Ishikawa (cell line): ENCODE results near the gene SMYD3.

Experiments
- CEBPB ChIP-seq: IDR thresholded peaks from 2 replicates; pipeline ENCODE4 v1.6.1; 2012
- CREB1 ChIP-seq: IDR thresholded peaks from 2 replicates; pipeline ENCODE4 v1.6.1; 2012; ENCODE audit warnings: low read depth
- EGR1 ChIP-seq: IDR thresholded peaks from 2 replicates; pipeline ENCODE4 v1.6.1; 2012
- EP300 ChIP-seq: IDR thresholded peaks from 2 replicates; pipeline ENCODE4 v1.6.1; 2012; ENCODE audit warnings: borderline replicate concordance
- FOXM1 ChIP-seq: IDR thresholded peaks from 2 replicates; pipeline ENCODE4 v1.6.1; 2012; ENCODE audit warnings: low read depth, borderline replicate concordance
- MAX ChIP-seq: IDR thresholded peaks from 2 replicates; pipeline ENCODE4 v1.6.1; 2012
- NFIC ChIP-seq: IDR thresholded peaks from 2 replicates; pipeline ENCODE4 v1.6.1; 2012
- RAD21 ChIP-seq: IDR thresholded peaks from 2 replicates; pipeline ENCODE4 v1.6.1; 2012; ENCODE audit warnings: low read depth
- TAF1 ChIP-seq: IDR thresholded peaks from 2 replicates; pipeline ENCODE4 v1.6.1; 2012; ENCODE audit warnings: low read depth, mild to moderate bottlenecking
- TCF12 ChIP-seq: IDR thresholded peaks from 2 replicates; pipeline ENCODE4 v1.6.1; 2012; ENCODE audit warnings: low read depth
- TEAD4 ChIP-seq: IDR thresholded peaks from 2 replicates; pipeline ENCODE4 v1.6.1; 2012
- YY1 ChIP-seq: IDR thresholded peaks from 2 replicates; pipeline ENCODE4 v1.6.1; 2012; ENCODE audit warnings: low read depth
- ZBTB7A ChIP-seq: IDR thresholded peaks from 2 replicates; pipeline ENCODE4 v1.6.1; 2012; ENCODE audit warnings: low read depth
- TF ChIP-seq, protein P1 (sequence below): IDR thresholded peaks from 2 replicates; pipeline ENCODE4 v1.6.1; 2012; ENCODE audit warnings: low read depth, mild to moderate bottlenecking
- TF ChIP-seq, protein P2 (sequence below): IDR thresholded peaks from 2 replicates; pipeline ENCODE4 v1.6.1; 2012

SMYD3 gene

DNA sequence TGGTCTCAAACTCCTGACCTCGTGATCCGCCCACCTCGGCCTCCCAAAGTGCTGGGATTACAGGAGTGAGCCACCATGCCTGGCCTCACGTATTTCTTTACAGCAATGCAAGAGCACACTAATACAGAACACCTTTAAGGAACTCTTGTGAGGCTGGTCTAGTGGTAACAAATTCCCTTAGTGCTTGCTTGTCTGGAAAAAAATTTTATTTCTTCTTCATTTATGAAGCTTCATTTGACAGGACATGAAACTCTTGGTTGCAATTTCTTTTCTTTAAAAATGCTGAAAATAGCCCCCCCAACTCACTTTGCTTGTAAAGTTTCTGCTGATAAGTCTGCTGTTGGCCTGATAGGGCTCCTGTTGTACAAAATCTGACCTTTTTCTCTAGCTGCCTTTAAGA is 248.8 kb downstream of the SMYD3 start:
- no peak for TF ChIP-seq EGR1
- TF ChIP-seq, protein P1, sequence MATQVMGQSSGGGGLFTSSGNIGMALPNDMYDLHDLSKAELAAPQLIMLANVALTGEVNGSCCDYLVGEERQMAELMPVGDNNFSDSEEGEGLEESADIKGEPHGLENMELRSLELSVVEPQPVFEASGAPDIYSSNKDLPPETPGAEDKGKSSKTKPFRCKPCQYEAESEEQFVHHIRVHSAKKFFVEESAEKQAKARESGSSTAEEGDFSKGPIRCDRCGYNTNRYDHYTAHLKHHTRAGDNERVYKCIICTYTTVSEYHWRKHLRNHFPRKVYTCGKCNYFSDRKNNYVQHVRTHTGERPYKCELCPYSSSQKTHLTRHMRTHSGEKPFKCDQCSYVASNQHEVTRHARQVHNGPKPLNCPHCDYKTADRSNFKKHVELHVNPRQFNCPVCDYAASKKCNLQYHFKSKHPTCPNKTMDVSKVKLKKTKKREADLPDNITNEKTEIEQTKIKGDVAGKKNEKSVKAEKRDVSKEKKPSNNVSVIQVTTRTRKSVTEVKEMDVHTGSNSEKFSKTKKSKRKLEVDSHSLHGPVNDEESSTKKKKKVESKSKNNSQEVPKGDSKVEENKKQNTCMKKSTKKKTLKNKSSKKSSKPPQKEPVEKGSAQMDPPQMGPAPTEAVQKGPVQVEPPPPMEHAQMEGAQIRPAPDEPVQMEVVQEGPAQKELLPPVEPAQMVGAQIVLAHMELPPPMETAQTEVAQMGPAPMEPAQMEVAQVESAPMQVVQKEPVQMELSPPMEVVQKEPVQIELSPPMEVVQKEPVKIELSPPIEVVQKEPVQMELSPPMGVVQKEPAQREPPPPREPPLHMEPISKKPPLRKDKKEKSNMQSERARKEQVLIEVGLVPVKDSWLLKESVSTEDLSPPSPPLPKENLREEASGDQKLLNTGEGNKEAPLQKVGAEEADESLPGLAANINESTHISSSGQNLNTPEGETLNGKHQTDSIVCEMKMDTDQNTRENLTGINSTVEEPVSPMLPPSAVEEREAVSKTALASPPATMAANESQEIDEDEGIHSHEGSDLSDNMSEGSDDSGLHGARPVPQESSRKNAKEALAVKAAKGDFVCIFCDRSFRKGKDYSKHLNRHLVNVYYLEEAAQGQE = no peak
- no peak for TF ChIP-seq TEAD4
- TF ChIP-seq MAX = no peak
- no peak for TF ChIP-seq ZBTB7A
- TF ChIP-seq EP300 = no peak
- TF ChIP-seq YY1 = no peak
- TF ChIP-seq CEBPB = no peak
- no peak for TF ChIP-seq TAF1
- TF ChIP-seq TCF12 = no peak
- TF ChIP-seq NFIC = no peak
- TF ChIP-seq, protein P2, sequence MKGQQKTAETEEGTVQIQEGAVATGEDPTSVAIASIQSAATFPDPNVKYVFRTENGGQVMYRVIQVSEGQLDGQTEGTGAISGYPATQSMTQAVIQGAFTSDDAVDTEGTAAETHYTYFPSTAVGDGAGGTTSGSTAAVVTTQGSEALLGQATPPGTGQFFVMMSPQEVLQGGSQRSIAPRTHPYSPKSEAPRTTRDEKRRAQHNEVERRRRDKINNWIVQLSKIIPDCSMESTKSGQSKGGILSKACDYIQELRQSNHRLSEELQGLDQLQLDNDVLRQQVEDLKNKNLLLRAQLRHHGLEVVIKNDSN = no peak
- TF ChIP-seq FOXM1 = no peak
- TF ChIP-seq CREB1 = no peak
- TF ChIP-seq RAD21 = no peak

- TF ChIP-seq TAF1 = no peak
- TF ChIP-seq FOXM1 = no peak
- no peak for TF ChIP-seq EGR1
- TF ChIP-seq TCF12 = no peak
- TF ChIP-seq, protein P2 = no peak
- TF ChIP-seq, protein P1 = no peak
- no peak for TF ChIP-seq MAX
- no peak for TF ChIP-seq CEBPB
- no peak for TF ChIP-seq CREB1
- no peak for TF ChIP-seq RAD21
- no peak for TF ChIP-seq YY1
- no peak for TF ChIP-seq EP300
- no peak for TF ChIP-seq TEAD4
- TF ChIP-seq ZBTB7A = no peak
- TF ChIP-seq NFIC = no peak
Measured at GRCh38 chr1:246255773-246256172, 251.3 kb downstream of the SMYD3 start.

- TF ChIP-seq RAD21 (no peak), NFIC (no peak), CREB1 (no peak), EP300 (no peak)
- TF ChIP-seq, protein P1 = no peak
Measured at GRCh38 chr1:246254854-246255253, 252.2 kb downstream of the SMYD3 start.

DNA sequence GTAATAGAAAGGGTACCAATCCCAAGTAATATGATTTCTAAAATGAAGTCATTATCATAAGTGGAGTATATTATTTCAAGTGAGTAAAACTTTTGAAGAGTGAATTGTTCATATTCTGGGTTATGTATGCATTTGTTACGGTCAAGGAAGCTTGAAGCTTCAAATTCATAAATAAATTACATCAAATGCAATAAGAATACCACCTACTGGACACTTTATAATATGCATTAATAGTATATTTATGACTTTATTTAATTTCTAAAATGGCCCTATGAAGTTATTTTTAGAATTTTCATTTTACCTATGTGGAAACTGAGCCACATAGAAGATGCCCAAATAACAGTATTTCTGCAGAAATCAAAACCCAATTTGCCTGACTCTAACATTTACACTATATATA is 260.6 kb downstream of the SMYD3 start:
- TF ChIP-seq, protein P2 = no peak
- TF ChIP-seq EGR1 = no peak
- no peak for TF ChIP-seq MAX
- TF ChIP-seq, protein P1 = no peak
- TF ChIP-seq ZBTB7A = no peak
- no peak for TF ChIP-seq YY1
- TF ChIP-seq CEBPB = no peak
- no peak for TF ChIP-seq EP300
- TF ChIP-seq NFIC = no peak
- no peak for TF ChIP-seq TAF1
- no peak for TF ChIP-seq FOXM1
- TF ChIP-seq RAD21 = no peak
- TF ChIP-seq TCF12 = no peak
- TF ChIP-seq CREB1 = no peak
- no peak for TF ChIP-seq TEAD4
